GM19035 (cell line): Measurements from ENCODE around the gene LGR5.

Experiments
- ATAC-seq: cut with Tn5 transposase; IDR thresholded peaks from one replicate; pipeline ENCODE4 v1.9.1; 2021; ENCODE audit not compliant: unreplicated experiment

The LGR5 gene

DNA sequence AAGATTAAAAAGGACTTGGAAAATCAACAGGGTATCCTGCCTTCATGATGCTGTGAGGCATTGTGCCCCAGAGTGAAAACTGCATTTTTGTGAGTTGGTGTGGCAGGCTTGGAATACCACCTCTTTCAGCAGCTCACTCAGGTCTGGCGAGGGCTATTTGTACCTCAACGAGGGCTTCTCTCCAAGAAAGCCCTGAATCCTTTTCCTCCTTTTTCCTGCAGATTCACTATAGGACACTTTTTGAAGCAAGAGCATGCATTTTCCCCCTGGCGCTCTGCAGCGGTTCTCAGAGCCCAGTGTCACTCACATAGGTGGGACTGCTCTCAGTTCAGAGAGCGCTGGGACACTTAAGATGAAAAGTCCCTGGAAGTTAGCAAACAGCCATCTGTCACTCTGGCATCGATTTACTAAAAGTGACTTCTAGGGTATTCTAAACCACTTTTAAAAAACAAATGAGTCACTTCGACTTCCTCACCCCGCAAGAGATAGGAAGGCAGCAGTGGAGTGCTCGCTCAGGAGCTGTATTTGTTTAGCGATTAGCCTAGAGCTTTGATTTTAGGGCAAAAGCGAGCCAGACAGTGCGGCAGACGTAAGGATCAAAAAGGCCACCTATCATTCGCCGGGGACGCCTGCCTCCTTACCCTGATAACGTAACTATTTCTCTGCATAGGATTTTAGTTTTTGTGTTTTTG, 782 bp upstream of the LGR5 start:
- no peak for ATAC-seq

DNA sequence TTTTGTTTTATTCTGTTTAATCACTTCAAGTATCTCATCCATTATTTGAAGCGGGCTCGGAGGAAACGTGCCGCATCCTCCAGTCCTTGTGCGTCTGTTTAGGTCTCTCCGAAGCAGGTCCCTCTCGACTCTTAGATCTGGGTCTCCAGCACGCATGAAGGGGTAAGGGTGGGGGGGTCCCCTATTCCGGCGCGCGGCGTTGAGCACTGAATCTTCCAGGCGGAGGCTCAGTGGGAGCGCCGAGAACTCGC, 311 bp upstream of the LGR5 start:
- no peak for ATAC-seq

- ATAC-seq = no peak
Observed at GRCh38 chr12:71440345-71440762, 756 bp downstream of the LGR5 start.

GRCh38 chr12:71440763-71441748, 1.5 kb downstream of the LGR5 start:
- ATAC-seq = no peak

DNA sequence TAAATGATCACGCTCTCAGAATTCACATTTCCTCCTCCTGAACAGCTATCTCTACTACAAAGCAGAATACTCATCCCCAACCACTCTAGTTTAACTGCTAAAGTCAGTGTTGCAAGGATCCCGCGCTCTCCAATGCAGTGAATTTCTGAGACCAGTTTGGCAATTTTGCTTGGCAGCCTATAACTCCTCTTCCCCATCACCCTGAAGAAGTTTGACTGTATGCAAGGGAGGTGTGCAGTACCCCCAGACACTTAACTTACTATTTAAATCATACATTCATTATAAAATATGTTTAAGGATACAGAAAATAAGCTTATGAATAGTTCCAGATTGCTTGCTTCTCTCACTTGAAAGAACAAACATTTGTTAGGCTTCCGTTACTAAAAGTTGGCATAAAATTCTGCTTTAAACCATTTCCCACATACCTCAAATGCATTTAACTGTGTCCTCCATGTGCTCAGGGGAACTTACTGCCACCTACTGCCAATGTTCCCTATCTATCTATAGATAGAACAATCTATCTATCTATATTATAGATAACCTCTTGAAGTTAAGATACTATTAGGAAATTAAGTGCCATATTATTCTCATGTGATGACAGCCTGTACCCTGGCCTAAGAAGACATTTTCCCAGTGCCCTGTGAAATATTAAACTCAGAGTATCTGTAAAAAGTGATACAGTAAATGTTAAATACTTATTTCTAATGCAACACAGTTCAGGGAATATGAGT, 2.4 kb downstream of the LGR5 start:
- ATAC-seq = no peak

DNA sequence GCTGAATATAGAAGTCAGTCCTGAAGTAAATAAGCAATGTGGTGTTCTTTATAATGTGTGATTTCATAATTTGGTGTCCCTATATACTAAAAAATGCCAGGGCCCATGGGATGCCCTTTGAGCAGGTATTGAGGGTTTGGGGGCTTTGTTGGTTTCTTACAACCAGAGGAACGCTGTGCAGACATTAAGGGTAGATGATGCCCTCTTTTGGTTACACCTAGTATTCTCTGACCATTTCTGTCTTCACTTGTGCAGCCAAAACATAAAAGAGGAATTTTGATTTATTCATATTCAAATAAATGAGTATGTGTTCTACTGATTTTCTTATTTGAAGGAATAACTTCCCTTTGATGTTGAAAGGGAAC, 3.0 kb downstream of the LGR5 start:
- no peak for ATAC-seq

DNA sequence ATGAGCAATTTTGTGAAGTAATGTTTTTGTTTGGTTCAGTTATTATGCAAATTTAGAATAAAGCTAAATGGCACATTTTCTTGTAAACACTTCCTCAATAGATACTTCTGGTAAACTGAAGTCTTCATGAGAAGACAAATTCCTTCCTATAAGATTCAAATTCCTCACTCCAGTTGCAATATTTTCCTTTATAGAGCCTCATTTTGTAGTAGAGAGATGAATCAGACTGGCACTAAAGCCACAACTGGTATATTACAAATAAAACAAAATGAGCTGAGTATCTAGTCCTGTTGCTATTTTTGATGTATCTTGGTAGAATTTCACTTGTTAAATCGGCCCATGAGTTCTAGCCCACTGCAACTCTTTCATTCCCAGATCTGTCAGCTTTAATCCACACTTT, 5.5 kb downstream of the LGR5 start:
- ATAC-seq = no peak

DNA sequence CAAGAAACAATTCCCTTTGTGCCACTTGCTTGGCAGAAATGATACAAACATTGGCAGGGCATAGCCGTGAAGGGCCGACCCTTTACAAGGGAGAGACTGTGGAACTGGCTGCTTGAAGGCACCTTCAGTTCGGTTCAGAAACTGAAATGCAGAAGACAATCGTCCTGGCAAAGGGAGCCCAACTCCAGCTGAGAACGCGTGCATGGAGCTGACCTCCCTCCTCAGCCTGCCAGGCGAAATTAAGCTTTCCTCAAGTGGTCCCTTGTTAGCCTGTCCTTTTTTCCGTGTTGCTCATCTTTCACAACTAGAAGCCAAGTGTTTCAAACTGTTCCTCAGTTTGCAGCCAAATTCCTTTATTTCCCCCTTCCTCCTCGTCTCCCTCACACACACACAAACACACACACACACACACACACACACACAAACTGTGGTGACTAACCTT, 8.1 kb downstream of the LGR5 start:
- ATAC-seq = no peak

- no peak for ATAC-seq
Observed at GRCh38 chr12:71448150-71448581, 8.6 kb downstream of the LGR5 start.

GRCh38 chr12:71449373-71450070, 9.9 kb downstream of the LGR5 start:
- ATAC-seq = no peak

GRCh38 chr12:71452006-71452405, 12.4 kb downstream of the LGR5 start:
- ATAC-seq = no peak

- ATAC-seq = no peak
Observed at GRCh38 chr12:71455028-71455737, 15.6 kb downstream of the LGR5 start.

- no peak for ATAC-seq
Observed at GRCh38 chr12:71456316-71456715, 16.7 kb downstream of the LGR5 start.

DNA sequence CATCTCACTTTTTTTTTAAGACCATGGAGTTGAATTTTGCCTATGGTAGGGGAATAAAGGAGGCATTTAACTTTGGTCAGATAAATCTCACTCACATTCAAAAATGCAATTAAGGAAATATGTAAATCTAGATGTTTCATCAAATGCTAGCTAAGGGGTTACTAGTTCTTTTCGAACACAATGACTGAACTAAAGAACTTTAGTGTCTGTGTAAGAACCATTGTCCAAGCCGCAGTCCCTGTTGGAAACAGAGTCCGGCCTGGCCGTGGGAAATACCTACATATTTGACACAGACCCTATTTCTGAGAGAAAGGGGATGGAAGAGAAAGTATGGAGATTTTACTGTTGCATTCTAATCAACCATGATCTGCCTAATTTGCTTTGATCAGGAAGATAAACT, 17.4 kb downstream of the LGR5 start:
- no peak for ATAC-seq

DNA sequence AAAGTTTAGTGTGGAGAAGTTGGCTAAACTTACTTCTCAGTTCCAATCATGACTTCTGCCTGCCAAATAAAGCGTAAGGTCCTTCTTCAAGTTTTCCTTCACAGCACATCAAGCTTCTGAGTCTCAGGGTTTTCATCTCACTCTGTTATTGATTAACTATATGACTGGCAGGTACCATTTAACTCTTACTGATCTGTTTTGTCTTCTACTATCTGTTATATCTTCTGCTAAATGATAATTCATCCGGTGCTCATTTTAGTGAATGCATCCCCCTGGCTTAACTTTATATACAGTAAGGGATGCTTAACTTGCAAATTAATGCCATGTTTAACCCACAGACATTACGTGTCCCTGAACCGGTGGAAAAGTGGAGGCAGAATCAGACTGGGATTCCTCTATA, 20.7 kb downstream of the LGR5 start:
- ATAC-seq = no peak

DNA sequence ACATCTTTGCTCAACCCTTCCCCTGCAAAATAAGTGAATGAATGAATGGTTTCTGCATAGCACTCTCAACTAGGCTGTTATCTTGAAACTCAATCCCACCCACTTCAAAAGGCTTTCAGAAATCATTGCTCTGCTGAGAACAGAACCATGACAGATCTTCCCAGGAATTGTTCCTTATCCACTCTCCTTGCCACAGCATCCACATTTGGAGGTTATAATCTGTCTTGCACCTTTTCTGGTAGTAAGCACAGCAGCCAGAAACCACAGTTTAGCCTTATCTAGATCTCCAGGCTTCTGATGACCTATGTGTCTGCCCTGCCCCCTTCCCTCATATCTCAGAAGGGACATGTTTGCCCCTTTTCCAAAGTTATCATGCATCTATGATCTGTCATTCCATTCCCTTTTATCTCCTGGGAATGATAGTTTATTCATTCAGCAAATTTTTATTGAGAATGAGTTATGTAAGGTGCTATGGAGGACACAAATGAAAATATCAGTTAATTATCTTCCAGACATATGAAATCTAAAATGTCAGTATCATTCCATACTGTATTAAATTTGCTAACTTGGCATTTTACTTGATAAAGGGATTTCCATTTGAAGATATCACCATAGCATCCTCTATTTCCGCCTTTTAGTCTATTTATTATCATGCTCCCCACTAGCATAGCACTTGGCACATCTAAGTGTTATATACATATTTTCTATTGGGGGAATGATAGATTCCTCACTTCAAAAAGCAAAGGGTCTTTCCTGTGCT, 21.4 kb downstream of the LGR5 start:
- no peak for ATAC-seq

GRCh38 chr12:71461787-71462328, 22.3 kb downstream of the LGR5 start:
- no peak for ATAC-seq

GRCh38 chr12:71465796-71466195, 26.2 kb downstream of the LGR5 start:
- no peak for ATAC-seq

GRCh38 chr12:71469258-71469750, 29.7 kb downstream of the LGR5 start:
- ATAC-seq = no peak
